Limb (tissue), 2 donors: Measurements from ENCODE around the gene LRIG1.

ENCODE experiments used
- DNase-seq, 2 donors: peaks; one replicate each; pipeline ENCODE4 v3.0.0-alpha.2; 2016; ENCODE audit errors: extremely low spot score in 2 of 2

Gene LRIG1

DNA sequence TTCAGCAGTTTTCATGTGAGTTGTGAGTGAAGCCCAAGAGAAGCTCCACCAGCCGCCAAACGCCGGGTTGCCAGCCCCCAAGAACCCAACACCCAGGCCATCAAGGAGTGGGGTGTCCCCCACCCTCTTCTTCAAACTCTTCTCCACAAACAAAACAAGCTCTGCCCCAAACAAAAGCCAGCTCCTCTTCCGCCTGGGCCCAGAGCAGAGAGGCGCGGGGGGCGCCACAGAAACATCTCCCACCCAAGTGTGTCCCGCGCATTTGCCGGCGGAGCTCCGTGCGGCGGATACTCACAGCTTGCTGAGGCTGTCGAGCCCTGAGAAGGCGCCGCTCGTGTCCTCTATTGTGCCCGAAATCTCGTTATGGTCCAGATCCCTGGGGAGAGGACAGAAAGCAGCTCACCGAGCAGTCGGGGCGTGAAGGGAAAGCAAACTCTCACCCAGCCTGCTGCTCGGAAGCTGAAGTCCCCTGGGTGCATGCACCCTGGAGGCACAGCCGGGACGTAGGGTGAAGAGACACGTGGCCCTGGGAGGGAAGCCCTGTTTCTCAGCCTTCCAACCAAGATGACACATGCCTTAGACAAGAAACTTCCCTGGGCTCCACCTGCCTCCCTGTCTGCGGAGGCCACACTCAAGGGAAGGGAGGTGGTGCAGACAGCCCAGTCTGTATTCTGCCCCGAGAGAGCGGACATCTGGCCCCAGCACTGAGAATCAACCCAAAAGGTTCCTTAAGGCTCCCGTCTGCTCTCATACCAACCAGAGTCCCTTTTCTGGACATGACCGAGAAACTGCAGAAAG, 95.7 kb downstream of the LRIG1 start:
- DNase-seq = no peak

DNA sequence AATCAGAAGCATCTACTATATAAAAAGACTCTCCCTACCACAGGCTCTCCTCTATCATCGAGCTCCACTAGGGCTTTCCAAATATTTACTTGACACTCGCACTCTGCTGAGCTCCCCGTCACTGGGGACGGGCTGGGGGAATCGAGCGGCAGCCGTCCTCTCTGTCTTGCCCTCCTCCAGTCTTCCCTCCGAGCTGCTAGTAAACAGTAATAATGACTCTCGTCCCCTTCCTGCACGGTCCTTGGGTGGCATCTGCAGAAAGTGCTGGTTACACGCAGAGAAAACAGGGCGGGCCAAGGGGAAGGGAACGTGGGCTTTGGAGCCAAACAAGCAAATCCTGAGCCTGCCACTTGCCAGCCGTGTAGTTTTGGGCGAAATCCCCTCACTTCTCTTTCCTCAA, 96.6 kb downstream of the LRIG1 start:
- DNase-seq = no peak

DNA sequence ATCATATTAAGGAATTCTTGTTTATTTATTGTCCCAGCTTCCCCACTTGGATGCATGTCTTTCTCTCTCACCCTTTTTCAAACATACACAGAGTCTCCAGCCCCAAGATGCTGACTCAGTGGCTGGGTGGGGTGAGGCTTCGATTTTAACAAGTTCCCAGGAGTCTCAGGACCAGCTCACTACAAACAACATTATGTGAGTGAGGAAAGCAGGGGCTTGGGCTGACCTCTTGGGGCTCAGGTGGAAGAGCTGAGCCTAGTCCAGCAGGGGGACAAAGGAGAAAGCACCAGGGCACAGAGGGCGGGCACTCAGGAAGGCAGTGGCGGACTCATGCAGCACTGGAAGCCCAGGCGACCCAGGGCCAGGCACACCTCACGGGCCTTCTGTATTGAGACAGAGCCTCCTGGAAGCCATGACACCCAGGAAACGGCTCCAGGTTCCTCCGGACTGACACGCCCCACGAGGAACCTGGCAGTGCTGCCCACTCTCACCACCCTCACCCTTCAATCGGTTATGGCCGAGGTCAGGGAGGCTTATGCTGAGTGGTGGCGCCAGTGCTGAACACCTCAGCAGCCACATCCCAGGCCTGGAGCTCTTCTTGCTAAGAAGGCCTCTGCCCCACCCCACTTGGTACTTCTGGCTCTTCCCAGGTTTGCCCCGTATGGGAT, 97.4 kb downstream of the LRIG1 start:
- DNase-seq = no peak

DNA sequence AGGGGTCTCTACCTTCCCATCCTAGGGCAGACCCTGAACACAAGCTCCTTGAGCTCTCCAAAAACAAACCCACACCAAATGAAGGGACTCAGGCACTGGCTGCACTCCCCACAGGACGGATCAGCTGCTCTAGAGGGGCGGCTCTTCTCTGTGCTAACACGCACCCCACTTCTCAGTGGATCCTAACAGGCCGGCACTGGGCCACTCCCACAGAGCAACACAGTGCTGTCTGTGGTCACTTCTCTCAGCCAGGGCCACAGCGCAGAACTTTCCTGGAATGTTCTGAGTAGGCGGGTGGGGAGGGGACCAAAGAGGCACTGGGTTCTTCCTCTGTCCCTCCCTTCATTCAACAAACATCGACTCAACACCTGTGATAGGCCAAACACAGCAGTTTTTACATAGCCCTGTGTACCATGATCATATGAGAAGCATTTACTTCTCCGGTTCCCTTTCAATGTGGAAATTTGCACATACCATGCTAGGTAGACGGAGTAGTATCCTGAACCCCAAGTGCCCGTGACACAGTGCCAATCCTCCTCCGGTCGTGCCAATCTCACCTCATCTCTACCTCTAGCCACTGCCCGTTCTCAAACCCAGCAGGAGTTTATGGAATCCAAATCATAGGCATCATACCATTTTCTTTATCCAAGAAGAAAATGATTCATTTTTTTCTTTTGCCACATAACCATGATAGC, 98.1 kb downstream of the LRIG1 start:
- no peak for DNase-seq

DNA sequence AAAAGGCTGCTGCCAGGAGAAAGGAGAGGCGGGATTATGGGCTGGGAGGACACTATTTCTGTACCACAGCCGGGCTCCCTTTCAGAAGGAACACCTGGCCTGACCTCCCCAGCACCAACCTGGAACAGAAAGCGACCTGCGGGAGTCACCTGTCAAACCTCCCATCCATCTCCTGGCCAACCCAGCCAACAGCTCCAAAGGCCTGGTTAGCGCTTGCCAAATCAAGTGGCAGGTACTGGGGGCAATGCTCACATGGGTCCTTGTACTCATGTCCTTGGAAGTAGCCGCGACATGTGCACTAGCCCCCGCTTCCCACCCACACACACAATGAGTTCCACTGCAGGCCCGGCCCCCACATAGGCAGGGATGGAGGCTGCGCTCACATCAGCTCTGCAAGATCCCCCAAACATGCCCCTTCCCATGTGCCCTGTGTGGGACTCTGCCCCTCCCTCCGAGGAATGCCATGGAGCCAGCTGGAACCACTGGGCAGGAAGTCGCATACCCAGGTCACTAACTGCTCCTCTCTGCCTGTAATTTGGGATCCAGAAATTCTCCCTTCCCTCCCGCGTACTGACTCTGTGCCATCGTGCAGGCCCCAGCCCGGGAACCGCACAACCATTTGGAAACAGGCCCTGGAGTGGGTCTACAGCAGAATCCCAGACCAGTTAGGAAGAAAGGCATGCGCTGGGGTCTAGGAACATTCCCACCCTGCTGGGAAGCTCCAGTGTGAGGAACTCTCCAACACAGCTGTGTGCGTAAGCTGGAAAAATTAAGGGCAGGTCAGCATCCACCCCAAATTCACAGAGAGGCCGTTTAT, 98.9 kb downstream of the LRIG1 start:
- no peak for DNase-seq

DNA sequence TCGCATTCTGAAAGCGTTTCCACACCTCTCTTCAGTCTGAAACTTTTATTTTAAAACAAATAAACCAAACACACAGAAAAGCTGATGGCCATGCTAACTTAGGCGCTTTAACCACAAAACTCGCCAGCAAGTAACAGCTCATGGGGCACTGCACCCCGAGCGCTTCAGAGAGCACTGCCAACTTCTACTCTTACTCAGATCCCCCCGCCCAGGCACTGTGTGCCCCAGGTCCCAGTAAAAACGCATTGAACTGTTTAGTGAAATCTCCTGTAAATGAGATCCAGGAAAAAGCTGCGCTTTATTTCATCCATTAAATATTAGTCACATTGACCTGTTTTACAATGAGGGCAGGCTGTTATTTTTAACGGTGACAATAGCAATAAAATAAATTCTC, 99.7 kb downstream of the LRIG1 start:
- DNase-seq = no peak

DNA sequence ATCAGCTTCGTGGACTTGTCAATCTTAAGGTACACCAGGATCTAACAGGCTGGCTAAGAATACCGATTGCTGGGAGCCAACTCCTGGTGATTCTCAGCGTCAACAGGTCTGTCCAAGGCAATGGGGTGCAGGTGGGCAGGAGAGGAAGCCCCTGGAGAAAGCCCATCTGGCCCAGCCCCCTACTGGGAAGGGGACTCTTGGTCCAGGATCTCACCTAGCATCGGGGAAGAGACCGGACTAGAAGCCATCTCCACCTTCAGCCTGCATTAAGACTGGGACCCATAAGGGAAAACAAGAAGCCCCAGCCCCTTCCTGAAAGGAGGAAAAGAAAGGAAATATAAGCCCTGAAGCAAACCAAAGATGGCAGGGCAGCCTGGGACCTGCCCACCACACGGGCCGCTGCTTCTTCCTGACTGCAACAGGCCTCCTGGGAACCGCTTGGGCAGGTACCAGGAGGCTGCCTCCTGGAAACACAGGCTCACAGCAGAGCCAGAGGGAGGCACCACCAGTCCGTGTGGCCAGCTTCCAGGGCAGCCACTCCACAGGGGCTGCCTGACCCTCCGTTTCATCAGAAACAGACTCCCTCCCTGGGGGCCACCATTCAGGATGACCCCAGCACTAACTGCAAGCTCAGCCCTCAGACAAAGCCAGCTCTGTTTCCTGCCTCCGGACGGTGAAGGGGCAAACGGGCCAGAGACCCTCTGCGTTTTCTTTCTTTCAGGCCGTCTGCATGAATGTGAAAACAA, 100.2 kb downstream of the LRIG1 start:
- DNase-seq = no peak

DNA sequence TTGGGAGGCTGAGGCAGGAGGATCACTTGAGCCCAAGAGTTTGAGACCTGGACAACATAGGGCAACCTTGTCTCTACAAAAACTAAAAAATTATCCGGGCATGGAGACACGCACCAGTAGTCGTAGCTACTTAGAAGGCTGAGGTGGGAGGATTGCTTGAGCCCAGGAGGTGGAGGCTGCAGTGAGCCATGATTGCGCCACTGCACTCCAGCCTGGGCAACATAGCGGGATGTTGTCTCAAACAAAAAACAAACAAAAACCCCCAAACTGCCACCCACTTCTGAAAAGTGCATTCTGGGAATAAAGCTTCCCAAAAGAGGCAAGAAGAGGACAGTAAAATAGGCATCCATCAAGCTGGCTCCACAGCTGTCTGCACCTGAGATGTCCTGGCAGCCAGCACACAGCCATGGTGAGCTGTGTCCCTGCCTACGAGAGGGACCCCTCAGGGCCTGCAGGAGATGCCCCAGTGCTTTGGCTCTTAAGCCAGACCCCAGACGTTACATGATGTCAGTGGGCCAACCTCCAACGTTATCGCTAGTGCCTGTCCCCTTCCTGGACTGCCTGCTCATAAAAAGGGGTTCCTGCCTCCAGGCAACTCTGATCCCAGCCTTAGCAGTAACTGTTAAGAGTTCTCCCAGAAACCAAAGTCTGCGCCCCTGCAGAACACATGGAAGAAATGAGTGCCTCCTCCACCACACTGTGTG, 101.1 kb downstream of the LRIG1 start:
- DNase-seq = no peak

DNA sequence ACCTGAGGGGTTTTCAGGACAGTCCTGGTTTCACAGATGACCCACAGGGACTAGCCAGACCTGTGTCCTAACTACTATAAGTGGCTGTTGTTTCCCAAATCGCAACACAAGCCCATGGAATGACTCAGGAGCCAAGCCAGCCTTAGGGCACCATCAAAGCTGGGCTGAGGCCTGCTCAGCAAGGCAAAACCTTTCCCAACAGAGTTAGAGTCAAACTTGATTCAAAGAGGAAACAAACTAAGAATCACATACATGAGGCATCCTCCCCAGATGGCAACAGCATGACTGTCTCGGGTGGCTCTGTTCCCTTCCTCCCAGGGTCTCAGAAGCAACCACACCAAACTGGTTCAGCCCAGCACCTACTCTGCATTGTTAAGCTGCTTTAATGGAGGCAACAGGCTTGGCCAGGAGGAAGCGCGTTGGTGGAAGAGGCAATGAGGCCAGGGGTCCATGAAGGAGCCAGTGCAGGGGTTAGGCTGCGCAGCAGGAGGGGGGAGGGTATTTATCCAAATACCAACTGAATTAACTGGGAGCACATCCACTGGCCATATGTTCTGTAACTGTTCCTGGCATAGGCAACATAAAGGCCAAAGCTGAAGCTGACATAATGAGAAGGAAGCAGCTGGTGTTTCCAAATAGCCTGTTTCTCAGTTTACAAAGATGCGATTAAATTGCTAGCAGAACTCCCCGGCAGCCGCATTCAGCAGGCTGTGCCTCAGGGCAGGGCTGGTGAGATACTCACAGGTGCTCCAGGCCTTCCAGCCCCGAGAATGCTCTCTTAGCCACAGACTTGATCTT, 102.4 kb downstream of the LRIG1 start:
- peak in 1 of 2 donors; percentile 66 for DNase-seq

DNA sequence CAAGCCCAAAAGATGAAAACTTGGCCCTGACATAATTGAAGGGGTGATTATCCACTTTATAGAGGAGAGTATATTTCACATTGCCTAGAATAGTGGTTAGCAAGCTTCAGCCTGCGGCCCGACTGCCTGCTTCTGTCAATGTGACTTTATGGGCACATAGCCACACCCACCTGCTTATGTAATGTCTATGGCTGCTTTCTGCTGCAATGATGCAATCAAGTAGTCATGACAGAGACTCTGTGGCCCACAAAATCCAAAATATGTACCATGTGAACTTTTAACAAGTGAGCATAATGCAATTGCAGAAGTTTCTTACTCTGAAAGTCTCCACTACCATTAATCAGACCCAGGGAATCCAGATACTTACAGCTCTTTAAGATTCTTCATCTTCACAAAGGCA, 103.1 kb downstream of the LRIG1 start:
- DNase-seq = no peak

DNA sequence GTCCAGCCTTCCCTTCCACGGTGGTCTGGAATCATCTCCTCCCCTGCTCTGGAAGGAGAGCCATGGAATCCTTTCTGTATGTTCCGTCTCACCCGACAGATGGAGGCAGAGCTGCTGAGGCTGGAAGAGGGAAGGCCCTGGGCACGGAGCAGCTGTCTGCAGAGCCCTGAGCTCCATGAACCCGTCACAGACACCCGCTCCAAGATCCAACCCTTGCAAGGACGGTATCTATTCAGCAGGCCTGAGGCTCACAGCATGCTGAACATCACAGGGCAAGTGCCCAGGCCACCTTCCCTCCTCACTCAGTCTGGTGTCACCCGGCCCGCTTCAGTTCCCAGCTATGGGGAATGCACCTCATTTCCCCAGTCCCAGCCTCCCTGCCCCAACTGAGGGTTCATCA, 103.9 kb downstream of the LRIG1 start:
- no peak for DNase-seq

DNA sequence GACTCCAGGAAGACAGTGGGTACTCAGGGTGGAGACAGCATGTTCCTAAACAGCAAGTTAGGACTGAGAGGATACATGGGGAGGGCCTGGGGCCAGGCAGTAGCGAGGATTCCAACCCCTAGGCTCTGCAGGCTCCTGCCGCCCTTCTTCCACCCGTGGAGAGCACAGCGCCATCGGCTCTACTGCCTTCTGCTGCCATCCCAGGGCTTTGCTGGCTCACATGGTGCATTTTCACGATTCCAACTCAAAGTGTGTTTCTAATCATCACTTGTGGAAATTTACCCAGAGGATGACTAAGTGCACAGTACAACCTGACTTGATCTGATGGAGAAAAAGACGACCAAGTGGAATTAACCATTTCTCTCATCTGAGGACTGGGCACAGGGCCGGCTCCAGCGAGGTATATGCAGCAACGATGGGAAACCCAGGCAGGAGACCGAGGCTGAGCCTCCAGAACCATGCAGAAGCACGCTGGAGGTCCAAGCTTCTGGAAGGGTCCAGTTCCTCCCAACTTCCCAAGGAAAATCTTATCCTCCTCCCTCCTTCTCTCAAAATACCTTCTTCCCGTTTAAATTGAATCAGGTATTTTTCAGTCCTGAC, 104.6 kb downstream of the LRIG1 start:
- DNase-seq = no peak

DNA sequence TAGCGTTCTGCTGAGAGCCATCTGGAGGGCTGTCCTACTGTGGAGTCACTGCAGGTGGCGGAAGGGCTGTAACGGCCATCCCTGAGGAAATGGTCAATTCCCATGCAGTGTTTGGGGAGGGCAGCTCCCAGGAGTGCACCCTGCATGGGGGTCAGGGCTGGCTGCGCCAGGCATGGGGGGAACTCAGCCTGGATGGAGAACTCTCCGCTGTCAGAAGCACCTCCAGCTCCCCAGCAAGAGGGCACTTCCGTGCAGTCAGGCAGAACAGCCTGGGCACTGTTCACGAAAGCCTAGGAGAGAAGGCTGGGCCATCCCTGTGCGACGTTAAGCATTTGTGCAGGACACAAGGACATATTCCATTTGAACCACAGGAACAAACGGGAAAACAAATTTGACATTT, 105.2 kb downstream of the LRIG1 start:
- DNase-seq = no peak

DNA sequence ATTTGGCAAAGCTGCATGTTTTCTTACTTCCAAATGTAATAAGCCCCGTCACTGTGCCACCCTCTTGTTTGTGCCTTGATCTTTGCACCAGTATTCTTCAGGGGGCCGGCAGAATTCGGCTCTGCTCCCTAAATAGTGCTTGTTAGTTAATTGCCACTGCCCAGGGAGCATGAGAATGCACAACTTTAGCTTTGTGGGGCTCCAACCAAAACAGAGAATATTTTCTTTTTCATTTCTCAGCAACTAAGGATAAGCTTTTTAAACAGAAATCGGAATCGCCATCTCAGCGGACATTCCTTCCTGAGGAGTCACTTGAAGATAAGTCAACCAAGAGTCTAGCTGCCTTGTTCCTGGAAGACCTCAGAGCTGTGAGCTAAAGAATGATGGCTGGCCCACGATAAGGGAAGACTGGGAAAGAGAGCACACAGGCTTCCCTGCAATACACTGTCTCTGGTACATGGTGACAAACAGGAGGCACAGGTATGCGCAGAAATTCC, 106.0 kb downstream of the LRIG1 start:
- no peak for DNase-seq

DNA sequence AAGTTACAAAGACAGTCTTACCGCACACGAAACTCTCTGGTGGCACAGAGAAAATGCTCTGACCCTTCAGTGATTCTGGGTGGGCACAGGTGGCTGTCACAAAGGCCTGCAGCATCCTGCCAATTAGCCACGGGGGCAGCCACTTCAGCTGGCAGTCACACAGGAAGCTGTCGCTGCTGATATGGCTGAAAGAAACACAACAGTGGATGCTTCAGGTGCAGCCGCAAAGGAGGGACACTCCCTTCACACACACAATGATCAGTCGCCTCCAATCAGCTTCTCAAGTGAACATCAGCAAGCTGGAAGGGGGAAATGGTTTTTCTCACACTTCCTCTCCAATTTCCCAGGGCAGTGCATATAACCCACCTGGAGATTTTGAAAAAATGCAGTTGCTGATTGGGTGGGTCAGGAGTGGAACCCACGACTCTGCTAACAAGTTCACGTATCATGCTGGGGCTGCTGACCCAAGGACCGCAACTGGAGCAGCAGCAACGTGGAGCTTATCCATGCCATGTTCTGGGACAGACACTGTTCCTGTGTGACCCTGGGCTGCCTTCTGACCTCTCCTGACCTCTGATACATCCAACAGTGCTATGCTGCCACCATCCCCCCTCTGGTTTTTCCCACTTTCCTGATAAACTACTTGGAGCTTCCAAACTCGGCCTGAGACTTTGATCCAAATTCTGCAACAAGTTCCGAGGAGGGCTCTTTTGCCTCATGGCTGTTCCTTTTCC, 106.6 kb downstream of the LRIG1 start:
- DNase-seq = no peak

DNA sequence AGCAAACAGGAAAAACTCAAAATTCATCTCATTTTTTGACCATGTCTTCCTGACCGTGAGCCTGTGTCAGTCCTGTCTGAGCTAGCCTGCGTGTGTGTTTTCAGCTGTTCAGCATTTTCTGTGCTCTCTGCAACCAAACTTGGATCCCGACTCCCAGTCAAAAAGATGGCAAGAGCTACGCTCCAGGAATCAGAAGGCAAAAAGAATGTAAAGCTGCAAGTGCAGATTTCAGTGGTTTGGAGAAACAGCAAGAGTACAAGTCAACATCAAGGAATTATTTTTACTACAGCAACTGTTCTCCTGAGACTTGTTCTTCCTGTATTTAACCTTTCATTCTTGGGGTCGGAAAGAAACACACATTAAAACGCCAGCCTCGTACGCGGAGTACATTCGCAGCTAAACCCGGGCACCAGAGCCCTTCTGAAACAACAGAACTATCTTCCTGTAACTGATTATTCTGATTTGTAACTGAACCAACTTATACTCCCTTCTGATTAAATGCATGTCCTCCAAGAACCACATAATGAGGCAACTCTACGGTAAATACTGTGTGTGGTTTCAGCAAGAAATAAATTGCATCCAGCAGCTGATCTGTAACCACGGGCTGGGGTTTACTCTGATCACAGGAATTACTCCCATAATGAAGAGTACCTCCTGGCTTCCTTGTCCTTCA, 107.4 kb downstream of the LRIG1 start:
- DNase-seq = peak in 1 of 2 donors; percentile 56

DNA sequence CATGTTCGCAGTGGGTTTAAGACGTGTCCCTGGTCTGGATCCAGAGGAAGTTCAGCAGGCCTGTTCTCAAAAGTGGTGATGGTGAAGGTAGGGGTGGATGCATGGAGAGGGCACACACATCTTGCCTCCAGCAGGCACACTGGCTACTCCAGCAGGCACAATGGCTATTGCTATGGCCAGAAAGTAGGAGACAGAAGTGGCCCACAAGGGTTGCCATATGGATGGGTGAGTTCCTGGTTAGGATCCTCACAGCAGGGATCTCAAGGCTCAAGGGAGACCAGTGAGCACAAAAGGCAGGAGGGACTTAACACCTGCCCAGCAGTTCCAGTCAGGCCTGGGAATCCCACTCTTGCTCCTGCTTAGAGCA, 107.9 kb downstream of the LRIG1 start:
- no peak for DNase-seq

DNA sequence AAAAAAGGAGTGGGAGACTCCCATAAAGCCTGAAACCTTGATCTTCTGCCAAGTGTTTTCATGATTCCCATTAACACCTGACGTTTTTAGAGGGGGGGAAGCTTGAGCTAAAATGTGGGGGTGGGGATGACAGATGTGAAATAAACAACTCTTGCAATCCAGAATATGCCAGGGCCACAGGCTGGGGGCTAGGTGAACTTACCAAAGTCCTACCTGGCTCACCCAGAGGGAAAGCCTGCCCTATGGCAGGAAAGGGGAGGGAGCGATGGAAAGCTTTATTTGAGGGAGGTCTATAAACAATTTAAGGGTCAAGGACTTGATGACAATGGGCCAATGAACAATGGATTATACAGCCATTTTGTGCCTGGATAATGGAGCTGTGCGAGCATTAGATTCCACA, 108.3 kb downstream of the LRIG1 start:
- no peak for DNase-seq
